ENCODE results near the gene RNF149.

Gene RNF149

DNA sequence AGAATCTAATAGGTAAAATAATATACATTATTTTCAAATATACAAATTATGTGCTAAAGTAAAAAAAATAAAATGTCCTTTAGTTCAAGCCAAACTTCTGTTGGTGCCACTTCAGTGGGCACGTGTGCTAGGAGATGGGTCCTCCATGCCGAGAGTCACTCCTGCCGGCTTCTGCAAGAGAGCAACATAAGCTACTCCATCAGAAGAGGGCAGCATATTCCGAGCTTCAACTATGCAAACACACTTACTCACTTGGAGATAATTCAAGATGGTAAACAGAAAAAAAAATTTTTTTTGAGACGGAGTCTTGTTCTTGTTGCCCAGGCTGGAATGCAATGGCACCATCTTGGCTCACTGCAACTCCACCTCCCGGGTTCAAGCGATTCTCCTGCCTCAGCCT, 31.4 kb downstream of the RNF149 start:
- peaks cover 33 to 42% of the 10 kb centered on the region in 2 donors for H3K36me3 ChIP-seq (ENCODE audit: control insufficient read depth in 2 of 2, insufficient read depth in 2 of 2, low read length in 2 of 2)
- H3K9ac ChIP-seq (ENCODE audit: low read length in 2 of 2): no peak overlapping the region

DNA sequence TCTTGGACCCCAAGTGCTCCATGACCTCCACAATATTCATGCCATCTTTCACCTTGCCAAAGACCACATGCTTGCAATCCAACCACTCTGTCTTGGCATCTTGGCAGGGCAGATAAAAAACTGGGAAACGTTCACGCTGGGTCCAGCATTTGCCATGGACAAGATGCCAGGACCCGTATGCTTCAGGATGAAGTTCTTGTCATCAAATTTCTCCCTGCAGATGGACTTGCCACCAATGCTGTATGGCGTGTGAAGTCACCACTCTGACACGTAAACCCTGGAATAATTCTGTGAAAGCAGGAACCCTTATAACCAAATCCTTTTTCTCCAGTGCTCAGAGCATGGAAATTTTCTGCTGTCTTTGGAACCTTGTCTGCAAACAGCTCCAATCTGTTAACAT, 34.4 kb downstream of the RNF149 start:
- no peak overlapping the region for H3K9ac ChIP-seq (ENCODE audit: low read length in 2 of 2)
- no peak overlapping the region for H3K27ac ChIP-seq (ENCODE audit: low read length)
- no peaks in the 10 kb centered on the region for H3K27me3 ChIP-seq (ENCODE audit: control insufficient read depth in 1 of 2, insufficient read depth in 2 of 2, low read length in 2 of 2)
- no peaks in the 10 kb centered on the region for H3K9me3 ChIP-seq (ENCODE audit: control insufficient read depth in 2 of 2, low read length in 2 of 2)
- H3K4me3 ChIP-seq (ENCODE audit: low read length in 2 of 2): no peak overlapping the region
- H3K36me3 ChIP-seq (ENCODE audit: control insufficient read depth in 2 of 2, insufficient read depth in 2 of 2, low read length in 2 of 2): peaks cover 31 to 54% of the 10 kb centered on the region in 2 donors
- no peaks in the 10 kb centered on the region for H3K4me1 ChIP-seq (ENCODE audit: control insufficient read depth, insufficient read depth, low read length)

More for the DNA sequence above, 31.4 kb downstream of the RNF149 start:
- Histone ChIP-seq H3K4me1 (ENCODE audit: control insufficient read depth, insufficient read depth, low read length) (no peaks in the 10 kb centered on the region), H3K27ac (ENCODE audit: low read length) (no peak overlapping the region), H3K9me3 (ENCODE audit: control insufficient read depth in 2 of 2, low read length in 2 of 2) (no peaks in the 10 kb centered on the region), H3K4me3 (ENCODE audit: low read length in 2 of 2) (no peak overlapping the region), H3K27me3 (ENCODE audit: control insufficient read depth in 1 of 2, insufficient read depth in 2 of 2, low read length in 2 of 2) (no peaks in the 10 kb centered on the region)

DNA sequence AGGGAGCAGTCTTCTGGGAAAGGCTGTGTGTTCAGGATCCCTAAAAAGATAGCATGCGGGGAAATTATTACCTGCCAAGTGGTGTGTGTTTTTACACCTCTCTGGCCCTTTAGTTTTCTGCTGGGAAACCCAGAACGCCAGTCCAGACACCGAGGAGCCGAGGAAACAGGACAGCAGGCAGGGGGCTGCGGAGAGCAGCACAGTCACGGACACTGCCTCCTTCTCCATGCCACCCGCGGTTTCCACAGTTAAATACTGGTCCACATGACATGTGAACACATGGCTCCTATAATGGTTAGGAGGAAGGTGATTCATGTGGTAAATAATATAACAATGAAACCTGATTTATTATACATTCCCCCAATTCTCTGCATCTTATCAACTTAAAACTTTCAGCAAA, 35.4 kb downstream of the RNF149 start:
- Histone ChIP-seq H3K4me3 (ENCODE audit: low read length in 2 of 2) (no peak overlapping the region), H3K4me1 (ENCODE audit: control insufficient read depth, insufficient read depth, low read length) (no peaks in the 10 kb centered on the region), H3K36me3 (ENCODE audit: control insufficient read depth in 2 of 2, insufficient read depth in 2 of 2, low read length in 2 of 2) (peaks cover 29 to 55% of the 10 kb centered on the region in 2 donors), H3K9me3 (ENCODE audit: control insufficient read depth in 2 of 2, low read length in 2 of 2) (no peaks in the 10 kb centered on the region), H3K27ac (ENCODE audit: low read length) (no peak overlapping the region), H3K27me3 (ENCODE audit: control insufficient read depth in 1 of 2, insufficient read depth in 2 of 2, low read length in 2 of 2) (no peaks in the 10 kb centered on the region), H3K9ac (ENCODE audit: low read length in 2 of 2) (no peak overlapping the region)

DNA sequence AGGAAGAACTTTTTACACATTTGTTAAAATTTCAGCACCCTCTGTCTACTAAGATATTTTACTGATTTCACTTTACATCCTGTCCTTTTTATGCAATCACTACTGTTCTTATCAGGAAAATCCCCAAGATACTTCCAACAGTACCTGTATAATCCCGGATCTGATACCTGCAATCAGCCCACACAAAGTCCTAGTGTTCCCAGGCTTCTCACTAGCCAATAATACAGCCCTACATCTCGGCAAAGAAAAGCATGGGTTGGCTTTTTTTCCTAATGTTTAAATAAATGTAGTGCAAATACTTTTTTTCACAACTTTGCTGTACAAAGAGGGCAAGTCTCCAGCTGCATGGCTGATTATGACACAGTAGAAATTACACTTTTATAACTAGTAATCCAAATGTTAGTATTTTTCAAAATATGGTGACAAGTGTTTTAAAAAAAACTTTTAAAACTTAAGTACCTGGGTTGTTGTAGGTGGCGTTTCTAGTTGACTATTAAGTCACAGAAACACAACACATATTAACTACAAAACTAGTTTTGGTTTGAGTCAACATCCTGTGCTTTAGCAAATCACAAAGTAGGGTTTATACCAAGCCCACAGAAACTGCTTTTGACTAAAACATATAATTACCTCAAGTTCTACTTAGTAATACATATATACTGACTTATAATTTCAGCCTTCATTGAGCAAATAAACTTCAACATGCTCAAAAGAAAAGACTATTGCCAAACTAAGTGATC, 36.3 kb downstream of the RNF149 start:
- H3K9me3 ChIP-seq (ENCODE audit: control insufficient read depth in 2 of 2, low read length in 2 of 2): no peaks in the 10 kb centered on the region
- H3K36me3 ChIP-seq (ENCODE audit: control insufficient read depth in 2 of 2, insufficient read depth in 2 of 2, low read length in 2 of 2): peaks cover 34 to 58% of the 10 kb centered on the region in 2 donors
- no peaks in the 10 kb centered on the region for H3K27me3 ChIP-seq (ENCODE audit: control insufficient read depth in 1 of 2, insufficient read depth in 2 of 2, low read length in 2 of 2)
- no peak overlapping the region for H3K4me3 ChIP-seq (ENCODE audit: low read length in 2 of 2)
- H3K9ac ChIP-seq (ENCODE audit: low read length in 2 of 2): no peak overlapping the region
- H3K27ac ChIP-seq (ENCODE audit: low read length): no peak overlapping the region
- no peaks in the 10 kb centered on the region for H3K4me1 ChIP-seq (ENCODE audit: control insufficient read depth, insufficient read depth, low read length)

DNA sequence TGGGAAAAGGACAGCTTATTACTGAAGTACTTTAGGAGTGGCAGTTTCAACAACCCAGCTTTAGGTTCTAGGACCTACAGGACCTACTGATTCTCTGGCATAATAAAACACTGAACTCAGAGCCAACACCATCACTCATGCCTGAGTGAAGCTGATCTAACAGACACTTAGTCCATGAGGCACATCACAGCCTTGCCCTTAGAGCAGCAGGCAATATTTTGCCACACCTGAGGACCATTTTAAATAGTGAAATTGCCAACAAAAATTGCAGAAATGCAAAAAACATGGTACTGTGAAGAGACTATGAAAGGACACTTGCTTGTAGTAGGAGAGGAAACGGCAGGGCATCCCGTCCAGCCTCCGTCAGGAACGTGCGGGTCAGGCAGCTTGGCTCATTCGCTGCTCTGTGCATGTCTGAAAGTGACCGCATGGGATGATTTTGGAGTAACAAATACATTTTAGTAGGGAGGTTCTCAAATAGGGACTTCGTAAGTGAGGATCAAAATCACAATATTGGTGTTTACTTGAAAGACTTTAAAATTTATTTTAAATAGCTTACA, 37.7 kb downstream of the RNF149 start:
- no peaks in the 10 kb centered on the region for H3K9me3 ChIP-seq (ENCODE audit: control insufficient read depth in 2 of 2, low read length in 2 of 2)
- H3K9ac ChIP-seq (ENCODE audit: low read length in 2 of 2): no peak overlapping the region
- no peaks in the 10 kb centered on the region for H3K27me3 ChIP-seq (ENCODE audit: control insufficient read depth in 1 of 2, insufficient read depth in 2 of 2, low read length in 2 of 2)
- no peaks in the 10 kb centered on the region for H3K4me1 ChIP-seq (ENCODE audit: control insufficient read depth, insufficient read depth, low read length)
- peaks cover 38 to 62% of the 10 kb centered on the region in 2 donors for H3K36me3 ChIP-seq (ENCODE audit: control insufficient read depth in 2 of 2, insufficient read depth in 2 of 2, low read length in 2 of 2)
- no peak overlapping the region for H3K4me3 ChIP-seq (ENCODE audit: low read length in 2 of 2)
- H3K27ac ChIP-seq (ENCODE audit: low read length): no peak overlapping the region

DNA sequence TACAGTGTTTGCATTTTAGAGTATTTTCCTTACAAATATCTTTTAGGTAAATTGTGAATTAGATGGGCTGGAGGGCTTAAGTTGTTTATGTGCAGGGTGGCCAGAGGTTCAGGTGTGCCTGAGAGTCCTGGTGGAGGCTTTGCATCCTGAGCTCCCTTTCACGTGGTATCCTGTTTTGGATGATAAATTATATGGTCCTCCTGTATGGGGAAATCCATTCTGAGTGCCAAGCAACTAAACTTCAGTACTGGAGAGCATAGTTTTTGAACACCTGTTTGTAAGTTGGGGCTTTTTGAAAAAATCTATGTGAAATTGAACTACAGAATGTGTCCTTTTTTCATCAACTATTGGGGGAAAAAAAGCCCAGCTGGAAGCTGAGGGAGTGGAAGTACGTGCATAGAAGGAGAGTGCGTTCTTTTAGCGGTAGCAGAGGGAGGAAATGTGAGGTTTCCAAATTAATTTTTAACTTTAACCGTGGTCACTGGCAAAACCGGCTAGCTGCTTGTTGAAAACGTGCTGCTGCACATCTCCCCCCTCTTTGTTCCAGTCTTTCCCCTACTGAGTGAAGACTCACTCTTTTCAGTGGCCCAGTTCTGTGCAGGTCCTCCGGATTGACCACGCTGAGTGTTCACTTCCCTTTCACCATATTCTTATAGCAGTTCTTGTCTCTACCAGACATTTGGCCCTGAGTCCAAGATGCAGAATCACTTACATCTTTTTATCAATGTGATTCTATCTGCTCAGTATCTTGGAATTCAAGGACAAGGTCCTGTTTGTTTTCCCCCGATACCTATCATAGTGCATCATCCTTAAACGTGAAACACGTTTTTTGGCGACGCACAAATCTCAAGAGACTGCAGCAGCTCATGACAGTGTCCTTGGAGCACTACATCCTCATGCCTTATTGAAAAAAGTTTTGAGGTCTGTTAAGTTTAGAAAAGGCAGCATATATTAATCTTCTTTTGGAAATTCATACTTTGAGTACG, 40.5 kb downstream of the RNF149 start:
- Histone ChIP-seq H3K4me1 (ENCODE audit: control insufficient read depth, insufficient read depth, low read length) (no peaks in the 10 kb centered on the region), H3K27ac (ENCODE audit: low read length) (no peak overlapping the region), H3K9ac (ENCODE audit: low read length in 2 of 2) (no peak overlapping the region), H3K27me3 (ENCODE audit: control insufficient read depth in 1 of 2, insufficient read depth in 2 of 2, low read length in 2 of 2) (no peaks in the 10 kb centered on the region), H3K9me3 (ENCODE audit: control insufficient read depth in 2 of 2, low read length in 2 of 2) (no peaks in the 10 kb centered on the region), H3K4me3 (ENCODE audit: low read length in 2 of 2) (no peak overlapping the region), H3K36me3 (ENCODE audit: control insufficient read depth in 2 of 2, insufficient read depth in 2 of 2, low read length in 2 of 2) (peaks cover 48 to 66% of the 10 kb centered on the region in 2 donors)

DNA sequence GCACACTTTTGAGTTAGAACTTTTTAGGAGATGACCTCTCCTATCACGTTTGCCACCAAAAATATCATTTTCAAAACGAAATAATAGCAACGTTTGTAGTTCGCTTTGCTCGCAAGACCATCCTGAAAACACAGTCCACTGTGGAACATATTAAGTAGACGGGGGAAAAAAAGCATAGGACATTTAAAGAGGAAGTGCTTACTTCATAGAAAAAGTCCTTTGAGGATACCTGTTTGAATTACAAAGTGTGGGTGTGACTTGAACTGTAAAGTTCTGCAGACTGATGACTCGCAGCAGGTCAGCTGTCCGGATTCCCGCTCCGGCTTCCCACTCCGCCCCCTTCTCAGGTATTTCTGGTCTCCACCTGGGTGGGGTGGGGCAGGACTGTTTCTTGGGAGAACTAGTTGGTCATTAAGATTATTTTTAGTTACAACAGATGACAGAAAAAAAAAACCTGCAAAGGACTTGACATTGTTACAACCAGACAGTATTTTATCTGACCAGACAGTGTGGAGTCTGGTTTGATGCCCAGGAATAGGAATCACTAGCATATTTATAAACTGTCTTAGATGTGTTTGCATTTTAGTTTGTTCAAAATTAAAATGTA, 42.5 kb downstream of the RNF149 start:
- Histone ChIP-seq H3K4me1 (ENCODE audit: control insufficient read depth, insufficient read depth, low read length) (no peaks in the 10 kb centered on the region), H3K4me3 (ENCODE audit: low read length in 2 of 2) (no peak overlapping the region), H3K36me3 (ENCODE audit: control insufficient read depth in 2 of 2, insufficient read depth in 2 of 2, low read length in 2 of 2) (peaks cover 49 to 57% of the 10 kb centered on the region in 2 donors), H3K27ac (ENCODE audit: low read length) (no peak overlapping the region), H3K9me3 (ENCODE audit: control insufficient read depth in 2 of 2, low read length in 2 of 2) (no peaks in the 10 kb centered on the region), H3K9ac (ENCODE audit: low read length in 2 of 2) (no peak overlapping the region), H3K27me3 (ENCODE audit: control insufficient read depth in 1 of 2, insufficient read depth in 2 of 2, low read length in 2 of 2) (no peaks in the 10 kb centered on the region)

DNA sequence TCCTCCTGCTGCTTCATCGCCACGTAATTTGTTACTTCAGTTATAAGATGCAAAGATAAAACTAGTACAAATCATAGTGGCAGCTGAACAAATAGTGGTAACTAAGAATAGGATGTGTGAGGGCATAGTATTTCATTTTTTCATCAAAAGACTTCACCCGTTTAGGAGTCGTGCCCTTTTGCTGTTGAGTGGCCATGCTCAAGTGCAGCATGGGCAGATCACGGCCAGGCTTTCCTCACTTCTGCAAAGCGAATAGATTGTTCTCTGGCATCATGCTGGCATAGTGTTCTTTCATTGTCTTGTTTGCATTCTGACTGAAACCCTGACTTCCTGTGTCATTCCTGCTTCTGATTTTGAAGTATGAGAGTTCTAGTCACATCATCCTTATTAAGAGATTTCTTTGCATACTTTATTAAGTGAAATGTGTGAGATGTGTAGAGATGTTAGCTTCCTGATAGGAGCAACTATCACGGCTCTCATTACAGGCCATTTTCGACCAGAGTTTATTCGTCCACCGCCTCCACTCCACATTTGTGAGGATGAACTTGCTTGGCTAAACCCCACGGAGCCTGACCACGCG, 44.1 kb downstream of the RNF149 start:
- H3K9ac ChIP-seq (ENCODE audit: low read length in 2 of 2): no peak overlapping the region
- H3K27me3 ChIP-seq (ENCODE audit: control insufficient read depth in 1 of 2, insufficient read depth in 2 of 2, low read length in 2 of 2): no peaks in the 10 kb centered on the region
- peaks cover 44 to 50% of the 10 kb centered on the region in 2 donors for H3K36me3 ChIP-seq (ENCODE audit: control insufficient read depth in 2 of 2, insufficient read depth in 2 of 2, low read length in 2 of 2)
- no peaks in the 10 kb centered on the region for H3K9me3 ChIP-seq (ENCODE audit: control insufficient read depth in 2 of 2, low read length in 2 of 2)
- H3K27ac ChIP-seq (ENCODE audit: low read length): no peak overlapping the region
- no peak overlapping the region for H3K4me3 ChIP-seq (ENCODE audit: low read length in 2 of 2)
- H3K4me1 ChIP-seq (ENCODE audit: control insufficient read depth, insufficient read depth, low read length): no peaks in the 10 kb centered on the region

DNA sequence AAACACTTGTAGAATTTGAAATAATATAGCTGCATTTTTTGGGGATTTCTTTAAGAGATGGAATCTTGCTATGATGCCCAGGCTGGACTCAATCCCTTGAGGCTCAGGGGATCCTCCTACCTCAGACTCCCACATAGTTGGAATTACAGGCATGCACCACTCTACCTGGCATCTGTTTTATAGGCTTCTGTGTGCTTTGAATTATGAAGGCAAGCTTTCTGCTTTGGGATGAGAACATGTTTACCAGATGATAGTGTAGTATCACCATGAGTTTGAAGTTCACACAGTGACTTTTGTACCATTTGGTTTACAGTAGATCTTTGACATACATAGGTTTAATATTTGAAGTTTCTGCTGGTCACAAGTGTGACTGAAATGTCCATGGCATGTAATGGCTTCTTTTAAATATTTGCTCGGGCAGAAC, 45.1 kb downstream of the RNF149 start:
- H3K9me3 ChIP-seq (ENCODE audit: control insufficient read depth in 2 of 2, low read length in 2 of 2): no peaks in the 10 kb centered on the region
- no peaks in the 10 kb centered on the region for H3K27me3 ChIP-seq (ENCODE audit: control insufficient read depth in 1 of 2, insufficient read depth in 2 of 2, low read length in 2 of 2)
- no peak overlapping the region for H3K4me3 ChIP-seq (ENCODE audit: low read length in 2 of 2)
- no peaks in the 10 kb centered on the region for H3K4me1 ChIP-seq (ENCODE audit: control insufficient read depth, insufficient read depth, low read length)
- H3K9ac ChIP-seq (ENCODE audit: low read length in 2 of 2): no peak overlapping the region
- H3K27ac ChIP-seq (ENCODE audit: low read length): no peak overlapping the region
- H3K36me3 ChIP-seq (ENCODE audit: control insufficient read depth in 2 of 2, insufficient read depth in 2 of 2, low read length in 2 of 2): peaks cover 44 to 55% of the 10 kb centered on the region in 2 donors

DNA sequence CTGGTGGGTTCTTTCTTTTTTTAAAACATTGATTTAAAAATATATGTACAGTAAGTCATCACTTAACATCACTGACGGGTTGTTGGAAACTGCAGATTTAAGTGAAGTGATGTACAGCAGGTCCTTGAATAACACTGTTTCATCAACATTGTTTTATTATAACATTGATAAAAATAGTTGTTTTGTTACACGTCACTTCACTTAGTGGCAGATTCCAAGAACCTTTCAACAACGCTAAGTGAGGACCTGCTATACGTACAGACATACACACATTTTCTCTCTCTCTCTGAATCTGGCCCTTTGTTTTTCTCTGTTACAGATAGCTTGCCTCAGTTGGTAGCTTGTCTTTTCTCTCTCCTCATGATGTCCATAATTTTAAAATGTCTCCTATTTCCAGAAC, 46.4 kb downstream of the RNF149 start:
- H3K9ac ChIP-seq (ENCODE audit: low read length in 2 of 2): no peak overlapping the region
- no peak overlapping the region for H3K4me3 ChIP-seq (ENCODE audit: low read length in 2 of 2)
- H3K4me1 ChIP-seq (ENCODE audit: control insufficient read depth, insufficient read depth, low read length): no peaks in the 10 kb centered on the region
- H3K36me3 ChIP-seq (ENCODE audit: control insufficient read depth in 2 of 2, insufficient read depth in 2 of 2, low read length in 2 of 2): peaks cover 35 to 46% of the 10 kb centered on the region in 2 donors
- no peak overlapping the region for H3K27ac ChIP-seq (ENCODE audit: low read length)
- no peaks in the 10 kb centered on the region for H3K9me3 ChIP-seq (ENCODE audit: control insufficient read depth in 2 of 2, low read length in 2 of 2)
- no peaks in the 10 kb centered on the region for H3K27me3 ChIP-seq (ENCODE audit: control insufficient read depth in 1 of 2, insufficient read depth in 2 of 2, low read length in 2 of 2)

All from stomach smooth muscle (tissue), 2 donors.